GM18951 (cell line): ENCODE measurements around the gene CDH12.
"Not testable (repeated sequence)": the region's sequence is repeated elsewhere in the genome, so short reads cannot be mapped to it uniquely, and the experiment has no call there.

Experiments used
- POLR2A ChIP-seq: IDR thresholded peaks from 4 replicates; pipeline ENCODE4 v1.6.1; 2011; ENCODE audit warnings: mild to moderate bottlenecking; ENCODE audit not compliant: insufficient read length, insufficient read depth; ENCODE audit errors: extremely low read depth
- in situ Hi-C: fragments of 300-500 bp; cut with MboI; formaldehyde crosslinking; loops from one replicate; pipeline ENCODE4 v1.12.0; 2022; ENCODE audit warnings: low sequenced_read_pairs, mixed read lengths, inconsistent platforms; ENCODE audit not compliant: unreplicated experiment

Gene CDH12

GRCh38 chr5:22295832-22296231 lies 557.3 kb downstream of the CDH12 start:
- in situ Hi-C loops: no loop called here
- no peak for TF ChIP-seq POLR2A

- no peak for TF ChIP-seq POLR2A
- in situ Hi-C loops: no loop called here
Measured at GRCh38 chr5:22293147-22293546, 560.0 kb downstream of the CDH12 start.

DNA sequence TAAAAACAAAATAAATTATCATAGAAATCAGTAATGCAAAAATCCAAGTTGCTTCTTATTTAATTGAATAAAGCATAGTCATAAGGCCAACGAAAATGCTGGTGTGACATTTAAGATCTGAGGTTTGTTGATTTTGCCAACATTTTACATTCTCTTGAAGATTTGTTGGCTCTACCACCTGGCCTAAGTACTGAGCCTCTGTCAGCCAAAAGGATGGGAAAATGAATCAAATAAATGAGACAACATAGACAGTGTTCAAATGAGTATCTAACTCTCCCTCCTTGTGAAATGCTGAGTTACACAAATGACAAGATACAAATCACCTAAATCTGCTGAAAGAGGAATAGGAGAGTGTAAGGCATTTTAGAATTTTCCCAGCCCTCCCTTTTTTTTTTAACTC lies 575.0 kb downstream of the CDH12 start:
- TF ChIP-seq POLR2A: no peak
- in situ Hi-C loops: no loop called here

- no peak for TF ChIP-seq POLR2A
- in situ Hi-C loops: no loop called here
Measured at GRCh38 chr5:22277006-22277405, 576.1 kb downstream of the CDH12 start.

GRCh38 chr5:22265855-22266254 lies 587.3 kb downstream of the CDH12 start:
- in situ Hi-C loops: not testable (repeated sequence)

DNA sequence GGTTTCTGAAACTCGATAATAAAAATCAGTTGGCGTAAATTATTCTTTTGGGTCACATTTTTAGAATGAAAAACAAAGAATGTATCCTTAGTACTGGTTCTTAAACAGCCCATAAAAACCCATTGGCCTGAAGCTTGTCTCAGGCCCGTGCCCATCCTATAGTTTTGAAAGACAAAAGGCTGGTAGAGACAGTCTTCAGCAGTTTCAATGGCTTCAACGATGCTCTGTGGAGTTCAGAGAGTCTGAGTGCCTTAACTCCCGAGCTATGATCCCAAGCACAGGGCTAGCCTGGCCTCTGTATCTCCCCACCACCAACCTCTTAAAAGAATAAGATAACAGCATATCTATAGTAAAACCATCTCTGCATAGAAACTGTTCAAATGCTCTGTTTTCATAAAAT lies 595.0 kb downstream of the CDH12 start:
- no peak for TF ChIP-seq POLR2A
- in situ Hi-C loops: no loop called here

DNA sequence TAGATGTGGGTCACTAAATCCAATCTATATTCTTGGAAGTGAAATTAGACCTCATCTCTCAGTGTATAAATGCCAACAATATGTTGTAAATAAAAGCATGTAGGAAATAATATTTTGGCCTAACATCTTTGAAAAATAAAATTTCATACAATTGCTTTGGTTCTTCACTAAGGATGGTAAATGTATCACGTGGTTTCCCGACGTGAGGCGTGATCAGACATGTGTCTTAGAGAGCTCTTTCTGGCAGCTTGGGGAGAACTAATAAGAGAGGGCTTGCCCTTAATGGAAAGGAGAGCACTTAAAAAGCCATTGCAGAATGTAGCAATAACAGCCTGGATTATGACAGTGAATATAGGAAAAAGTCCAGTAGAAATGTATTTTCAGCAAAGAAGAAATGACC lies 602.6 kb downstream of the CDH12 start:
- in situ Hi-C loops: no loop called here
- no peak for TF ChIP-seq POLR2A

- in situ Hi-C loops: no loop called here
- TF ChIP-seq POLR2A: no peak
Measured at GRCh38 chr5:22249209-22249729, 603.9 kb downstream of the CDH12 start.

DNA sequence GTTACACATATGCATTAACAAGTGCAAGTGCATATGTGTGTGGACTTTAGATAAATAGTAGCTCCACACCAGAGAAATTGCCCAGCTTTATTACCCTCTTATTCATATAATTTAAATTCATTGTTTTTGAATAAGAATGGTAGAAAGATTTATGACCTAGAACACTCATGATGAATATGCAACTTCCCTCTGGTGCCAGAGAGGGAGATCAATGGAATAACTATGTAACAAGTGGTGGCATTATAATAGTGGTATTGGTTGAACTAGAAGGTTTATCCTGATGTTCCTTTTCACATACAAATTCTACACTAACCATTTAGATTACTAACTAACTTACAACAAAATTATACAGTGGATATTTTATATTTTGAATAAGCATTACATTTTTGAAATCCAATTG lies 607.4 kb downstream of the CDH12 start:
- no peak for TF ChIP-seq POLR2A
- in situ Hi-C loops: no loop called here

DNA sequence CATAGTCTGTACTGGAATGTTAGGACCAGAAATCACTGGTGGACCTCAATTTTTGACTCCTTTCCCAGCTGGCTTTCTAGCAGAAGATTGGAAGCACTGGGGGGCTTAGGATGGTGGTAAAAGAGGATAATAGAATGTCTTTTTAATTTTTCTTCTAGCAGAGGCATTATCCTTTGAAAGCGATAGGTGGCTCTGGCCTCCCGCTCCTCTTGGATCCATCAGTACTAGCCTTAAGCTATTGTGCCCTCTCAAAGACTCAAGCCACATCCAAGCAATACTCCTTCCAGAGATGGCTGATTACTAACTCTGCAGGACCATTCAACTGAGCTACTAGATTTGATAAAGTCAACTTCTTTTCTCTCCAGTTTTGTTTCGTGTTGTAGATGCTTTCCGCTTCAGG lies 610.6 kb downstream of the CDH12 start:
- no peak for TF ChIP-seq POLR2A
- in situ Hi-C loops: no loop called here

- TF ChIP-seq POLR2A: no peak
- in situ Hi-C loops: no loop called here
Measured at GRCh38 chr5:22238047-22238446, 615.1 kb downstream of the CDH12 start.

GRCh38 chr5:22226423-22226822 lies 626.7 kb downstream of the CDH12 start:
- in situ Hi-C loops: no loop called here
- TF ChIP-seq POLR2A: no peak

DNA sequence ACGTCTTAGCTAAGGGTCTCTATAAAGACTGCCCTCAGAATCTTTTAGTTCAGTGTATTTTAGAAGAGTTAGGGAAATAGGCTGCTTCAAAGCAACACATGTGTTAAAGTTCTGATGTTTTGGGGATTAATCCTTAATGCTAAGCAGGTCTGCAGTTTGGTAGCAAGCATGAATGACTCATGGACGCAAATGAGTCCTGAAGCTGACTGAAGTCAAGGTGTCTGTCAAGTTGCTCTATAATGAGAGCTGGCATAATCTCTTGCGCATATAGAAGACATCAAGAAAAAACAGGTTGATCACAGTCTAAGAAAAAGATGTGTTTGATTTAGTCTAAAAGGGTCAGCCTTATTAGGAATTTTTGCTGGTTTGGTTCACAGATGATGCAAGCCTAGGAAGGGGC lies 630.1 kb downstream of the CDH12 start:
- no peak for TF ChIP-seq POLR2A
- in situ Hi-C loops: no loop called here

GRCh38 chr5:22213703-22214495 lies 639.2 kb downstream of the CDH12 start:
- in situ Hi-C loops: not testable (repeated sequence)

DNA sequence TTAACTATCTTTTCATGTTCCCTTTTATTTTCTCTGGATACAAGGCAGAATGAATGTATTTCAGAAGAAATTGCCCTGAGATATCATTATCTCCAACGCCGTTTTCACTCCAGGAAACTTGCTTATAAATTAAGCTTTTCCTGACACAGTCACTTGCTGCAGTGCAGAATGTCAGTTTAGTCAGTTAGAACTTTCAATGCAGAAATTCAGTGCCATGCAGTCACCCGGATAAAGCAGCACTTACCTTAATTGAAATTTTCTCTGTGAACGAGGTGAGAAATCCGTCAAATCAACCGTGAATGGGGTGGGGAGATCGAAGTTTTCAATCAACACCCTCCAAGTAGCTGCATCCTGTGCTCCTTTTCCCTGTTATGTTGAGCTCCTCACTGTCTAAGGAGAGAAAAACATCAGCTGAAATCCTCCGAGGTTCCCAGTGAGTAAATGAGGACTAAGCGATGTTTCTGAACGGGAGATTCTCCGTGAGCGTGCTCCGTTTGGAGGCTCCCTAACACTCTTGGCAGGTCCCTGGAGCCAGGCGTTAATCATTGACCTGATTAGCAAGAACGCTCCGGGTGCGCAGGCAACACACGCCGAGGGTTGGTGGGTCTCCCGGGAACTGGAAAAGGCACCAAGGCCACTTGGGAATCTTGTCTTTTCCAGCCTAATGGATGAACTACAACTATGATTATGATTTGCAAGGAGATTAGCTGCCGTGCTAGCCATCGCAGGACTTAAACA lies 640.7 kb downstream of the CDH12 start:
- in situ Hi-C loops: not testable (repeated sequence)

- in situ Hi-C loops: not testable (repeated sequence)
Measured at GRCh38 chr5:22208463-22208862, 644.7 kb downstream of the CDH12 start.

- in situ Hi-C loops: not testable (repeated sequence)
Measured at GRCh38 chr5:22188651-22189050, 664.5 kb downstream of the CDH12 start.

- in situ Hi-C loops: not testable (repeated sequence)
Measured at GRCh38 chr5:22187632-22188228, 665.4 kb downstream of the CDH12 start.

GRCh38 chr5:22169226-22169625 lies 683.9 kb downstream of the CDH12 start:
- in situ Hi-C loops: not testable (repeated sequence)
